HEK293 (cell line): Measurements from ENCODE around the gene EDA.

Experiments used
- CTCF ChIP-seq: fragments of 450-650 bp; formaldehyde crosslinking; IDR thresholded peaks from 2 replicates; pipeline ENCODE4 v1.5.1; 2016; ENCODE audit warnings: missing biosample characterization, missing genetic modification characterization
- FEZF1 ChIP-seq: fragments of 450-650 bp; formaldehyde crosslinking; IDR thresholded peaks from 2 replicates; pipeline ENCODE4 v1.5.1; 2016; ENCODE audit warnings: missing biosample characterization, missing genetic modification characterization
- KLF9 ChIP-seq: fragments of 450-650 bp; formaldehyde crosslinking; IDR thresholded peaks from 2 replicates; pipeline ENCODE4 v1.5.1; 2016; ENCODE audit warnings: missing biosample characterization, missing genetic modification characterization, low read depth
- RBAK ChIP-seq: fragments of 450-650 bp; formaldehyde crosslinking; IDR thresholded peaks from 2 replicates; pipeline ENCODE4 v1.5.1; 2016; ENCODE audit warnings: missing biosample characterization, missing genetic modification characterization
- ZNF211 ChIP-seq: fragments of 450-650 bp; formaldehyde crosslinking; IDR thresholded peaks from 2 replicates; pipeline ENCODE4 v1.5.1; 2016; ENCODE audit warnings: low read depth, missing biosample characterization, missing genetic modification characterization
- ZNF274 ChIP-seq, 2 experiments: fragments of 200-500 bp in 1 of 2; fragments of 450-650 bp in 1 of 2; sonication (Bioruptor generic) in 1 of 2; formaldehyde crosslinking in 1 of 2; IDR thresholded peaks; 2 replicates each; pipeline versions ENCODE4 v1.5.1 to v1.6.1; 2014 to 2016; ENCODE audit warnings: borderline replicate concordance in 1 of 2, inconsistent platforms in 1 of 2, low read length in 1 of 2, missing biosample characterization in 1 of 2, missing genetic modification characterization in 1 of 2

- no peak for TF ChIP-seq ZNF274 (IDR thresholded peaks at IDR 0.05; ENCODE audit: low read length)
- no peak for TF ChIP-seq ZNF274 (tag by site-specific recombination; IDR thresholded peaks at IDR 0.05; ENCODE audit: borderline replicate concordance)
- TF ChIP-seq KLF9 (tag by site-specific recombination) = no peak
- TF ChIP-seq ZNF211 (tag by site-specific recombination) = no peak
- TF ChIP-seq FEZF1 (tag by site-specific recombination) = no peak
- no peak for TF ChIP-seq CTCF (tag by site-specific recombination)
- no peak for TF ChIP-seq RBAK
These were observed 10.2 kb downstream of the EDA start for GRCh38 chrX:69626129-69626528.
